Stomach (tissue), 4 donors: Measurements from ENCODE around the gene BTBD6.

Experiments
- POLR2A ChIP-seq, 4 donors: fragments of 450-650 bp; IDR thresholded peaks; one replicate each; pipeline ENCODE4 v1.6.1; 2016; ENCODE audit warnings: antibody characterized with exemption in 4 of 4, control low read depth in 2 of 4, mild to moderate bottlenecking in 1 of 4, moderate library complexity in 1 of 4
- POLR2AphosphoS5 ChIP-seq, 3 donors: sonication (generic); formaldehyde crosslinking; IDR thresholded peaks; one replicate each; pipeline ENCODE4 v1.6.1; 2016; ENCODE audit warnings: antibody characterized with exemption in 3 of 3
- TF ChIP-seq, protein P1 (sequence below), 7 experiments: fragments of 450-650 bp in 4 of 7; fragments of 200-600 bp in 3 of 7; sonication (generic) in 3 of 7; IDR thresholded peaks; one replicate each; pipeline ENCODE4 v1.5.1; 2016 to 2019; ENCODE audit warnings: antibody characterized with exemption in 7 of 7, control low read depth in 2 of 7, mild to moderate bottlenecking in 1 of 7

DNA sequence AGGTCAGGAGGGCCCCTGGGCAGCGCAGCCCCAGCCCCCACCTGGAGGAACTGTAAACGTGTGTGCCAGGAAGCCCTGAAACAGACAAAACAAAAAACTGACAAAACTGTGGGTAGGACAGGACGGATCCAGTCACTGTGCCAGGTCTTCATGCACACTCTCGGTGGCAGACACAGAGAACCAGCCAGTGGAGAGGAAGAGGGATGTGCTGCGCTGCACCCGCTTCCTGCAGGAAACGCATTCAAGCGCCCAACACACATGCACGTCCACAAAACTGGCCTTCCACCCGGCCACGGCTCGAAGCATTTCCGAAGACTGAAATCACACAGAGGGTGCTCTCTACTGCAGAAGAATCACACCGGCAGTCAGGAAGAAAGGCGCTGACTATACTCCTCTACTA is 35.6 kb downstream of the BTBD6 start:
- TF ChIP-seq, protein P1, sequence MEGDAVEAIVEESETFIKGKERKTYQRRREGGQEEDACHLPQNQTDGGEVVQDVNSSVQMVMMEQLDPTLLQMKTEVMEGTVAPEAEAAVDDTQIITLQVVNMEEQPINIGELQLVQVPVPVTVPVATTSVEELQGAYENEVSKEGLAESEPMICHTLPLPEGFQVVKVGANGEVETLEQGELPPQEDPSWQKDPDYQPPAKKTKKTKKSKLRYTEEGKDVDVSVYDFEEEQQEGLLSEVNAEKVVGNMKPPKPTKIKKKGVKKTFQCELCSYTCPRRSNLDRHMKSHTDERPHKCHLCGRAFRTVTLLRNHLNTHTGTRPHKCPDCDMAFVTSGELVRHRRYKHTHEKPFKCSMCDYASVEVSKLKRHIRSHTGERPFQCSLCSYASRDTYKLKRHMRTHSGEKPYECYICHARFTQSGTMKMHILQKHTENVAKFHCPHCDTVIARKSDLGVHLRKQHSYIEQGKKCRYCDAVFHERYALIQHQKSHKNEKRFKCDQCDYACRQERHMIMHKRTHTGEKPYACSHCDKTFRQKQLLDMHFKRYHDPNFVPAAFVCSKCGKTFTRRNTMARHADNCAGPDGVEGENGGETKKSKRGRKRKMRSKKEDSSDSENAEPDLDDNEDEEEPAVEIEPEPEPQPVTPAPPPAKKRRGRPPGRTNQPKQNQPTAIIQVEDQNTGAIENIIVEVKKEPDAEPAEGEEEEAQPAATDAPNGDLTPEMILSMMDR (IDR thresholded peaks at IDR 0.05) = no peak
- no peak for TF ChIP-seq POLR2AphosphoS5 (IDR thresholded peaks at IDR 0.05)
- no peak for TF ChIP-seq POLR2A (IDR thresholded peaks at IDR 0.05)
